Hypothalamus (tissue), 51 donors: ENCODE measurements around the gene GABRG3.

Experiments used
- DNase-seq, 51 donors: peaks; one replicate each; lab custom pipeline; 2025; lab: John Stamatoyannopoulos, UW

GABRG3 gene

DNA sequence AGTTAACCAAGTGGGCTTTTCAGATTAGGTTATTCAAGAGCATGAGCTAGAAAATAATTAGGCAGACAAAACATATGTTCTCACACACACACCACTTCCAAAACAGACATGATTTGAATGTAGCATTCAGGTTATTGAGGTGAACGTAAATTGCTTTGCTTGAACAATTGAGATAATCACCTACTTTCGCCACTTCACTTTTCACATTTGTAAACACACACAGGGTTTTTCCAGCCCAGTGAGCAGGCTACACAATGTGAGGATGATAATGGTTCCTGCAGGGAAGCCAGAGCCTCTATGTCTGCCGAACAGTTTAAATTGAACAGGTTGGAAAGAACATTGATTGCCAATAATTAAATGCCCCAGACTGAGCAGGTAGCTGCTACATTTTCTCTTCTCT is 567.3 kb downstream of the GABRG3 start:
- DNase-seq = no peak

DNA sequence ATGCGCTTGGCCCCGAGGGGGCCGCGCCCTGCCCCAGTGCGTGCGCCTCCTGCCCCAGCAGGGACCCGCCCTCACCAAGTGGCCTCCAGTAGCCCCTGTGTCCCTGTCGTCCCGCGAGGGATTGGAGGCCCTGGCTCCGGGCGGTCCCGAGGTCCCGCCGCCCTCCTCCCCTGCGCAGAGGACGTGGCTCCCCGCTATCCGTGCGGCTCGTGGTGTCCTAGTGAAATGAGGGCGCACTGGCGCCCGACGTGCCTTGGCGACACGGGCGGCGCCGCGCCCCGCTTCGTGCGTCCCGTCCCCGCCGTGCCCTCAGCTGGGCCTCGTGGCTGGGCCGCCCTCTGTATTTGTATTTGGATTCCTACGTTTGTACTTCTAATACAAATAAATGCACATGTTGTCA is 570.6 kb downstream of the GABRG3 start:
- DNase-seq = no peak

DNA sequence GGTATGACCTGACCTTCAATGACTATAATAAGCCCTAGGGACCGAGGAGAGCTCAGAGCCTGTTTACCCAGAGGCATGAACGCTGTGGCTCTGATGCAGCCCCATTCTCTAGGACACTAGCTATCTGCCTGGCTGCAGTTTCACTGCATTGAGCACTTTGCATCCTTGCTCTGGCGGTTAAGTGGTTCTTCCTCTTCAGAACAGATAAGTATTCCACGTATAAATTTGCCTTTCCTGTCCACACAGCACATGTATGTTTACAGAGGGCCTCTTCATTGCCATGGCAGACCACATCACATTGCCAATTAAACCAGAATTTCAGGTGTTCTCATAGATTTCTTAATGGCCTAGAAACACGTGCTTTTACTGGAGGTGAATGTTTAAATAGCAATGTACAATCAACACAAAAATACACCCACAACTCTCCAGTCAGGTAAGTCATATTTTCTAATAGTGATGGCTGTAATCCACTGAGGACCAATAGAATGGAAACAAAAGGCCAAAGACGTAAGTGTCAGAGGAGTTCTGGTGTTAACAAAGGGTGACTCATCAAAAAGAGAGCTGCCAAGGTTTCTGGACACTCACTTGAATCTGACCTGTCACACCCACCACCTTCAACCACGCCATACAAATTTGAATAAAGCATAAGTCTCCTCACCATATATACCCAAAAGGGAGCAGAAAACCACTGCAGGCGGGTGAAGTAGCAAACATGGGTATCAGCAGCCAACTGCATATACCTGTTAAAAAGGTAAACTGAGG is 574.7 kb downstream of the GABRG3 start:
- no peak for DNase-seq

DNA sequence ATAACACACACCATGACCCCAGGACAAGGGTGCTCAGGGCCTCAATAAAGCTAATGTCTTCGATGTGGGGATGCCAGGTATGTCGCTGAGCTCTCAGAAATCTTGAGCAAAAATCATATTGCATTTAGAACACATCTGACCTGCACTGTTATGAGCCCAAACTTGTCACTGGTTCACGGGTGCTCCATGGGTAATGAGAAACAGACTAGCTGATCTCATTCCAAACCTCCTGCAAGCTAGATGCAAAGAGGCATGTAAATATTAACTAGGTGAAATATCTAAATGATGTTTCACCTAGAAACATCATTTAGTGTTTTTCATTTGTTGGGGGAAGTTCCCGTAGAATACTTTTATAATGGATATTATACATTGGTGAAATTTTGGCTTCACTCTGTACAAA is 578.8 kb downstream of the GABRG3 start:
- no peak for DNase-seq

DNA sequence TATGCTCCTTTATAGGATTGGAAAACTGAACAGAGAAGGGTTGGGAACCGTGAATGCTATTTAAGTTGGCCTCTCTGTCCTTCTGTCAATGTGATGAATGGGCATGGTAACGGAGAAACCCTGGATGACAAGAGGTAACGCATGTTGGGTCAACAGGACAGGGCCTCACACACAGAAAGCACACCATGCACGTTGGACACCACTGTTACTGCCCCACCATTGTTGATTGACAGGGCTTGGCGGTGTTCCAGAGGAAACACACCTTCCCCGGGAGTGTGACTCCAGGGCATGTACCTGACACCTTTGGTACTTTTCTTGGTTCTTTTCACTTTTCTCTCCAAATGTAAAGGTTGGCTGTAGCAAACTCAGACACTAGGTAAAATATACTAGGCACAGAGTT is 579.7 kb downstream of the GABRG3 start:
- DNase-seq = no peak

DNA sequence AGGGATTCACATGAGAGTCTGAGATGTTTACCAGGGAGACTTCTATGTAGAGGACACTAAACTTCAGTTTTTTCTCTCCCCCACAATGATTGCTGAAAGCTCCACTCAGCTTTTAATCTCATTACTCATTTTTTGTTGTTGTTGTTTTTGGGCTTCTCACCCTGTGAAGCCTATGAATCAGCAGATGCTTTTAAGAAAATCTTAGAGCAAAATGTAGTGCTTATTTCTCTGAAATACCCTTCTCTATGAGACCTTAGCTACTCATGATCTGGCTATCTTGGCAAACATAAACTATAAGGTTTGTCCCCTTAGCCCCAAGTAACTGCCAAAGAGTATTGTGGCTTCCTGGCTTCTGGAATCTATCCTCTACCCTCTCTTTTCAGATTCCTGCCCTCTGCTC is 590.8 kb downstream of the GABRG3 start:
- no peak for DNase-seq

DNA sequence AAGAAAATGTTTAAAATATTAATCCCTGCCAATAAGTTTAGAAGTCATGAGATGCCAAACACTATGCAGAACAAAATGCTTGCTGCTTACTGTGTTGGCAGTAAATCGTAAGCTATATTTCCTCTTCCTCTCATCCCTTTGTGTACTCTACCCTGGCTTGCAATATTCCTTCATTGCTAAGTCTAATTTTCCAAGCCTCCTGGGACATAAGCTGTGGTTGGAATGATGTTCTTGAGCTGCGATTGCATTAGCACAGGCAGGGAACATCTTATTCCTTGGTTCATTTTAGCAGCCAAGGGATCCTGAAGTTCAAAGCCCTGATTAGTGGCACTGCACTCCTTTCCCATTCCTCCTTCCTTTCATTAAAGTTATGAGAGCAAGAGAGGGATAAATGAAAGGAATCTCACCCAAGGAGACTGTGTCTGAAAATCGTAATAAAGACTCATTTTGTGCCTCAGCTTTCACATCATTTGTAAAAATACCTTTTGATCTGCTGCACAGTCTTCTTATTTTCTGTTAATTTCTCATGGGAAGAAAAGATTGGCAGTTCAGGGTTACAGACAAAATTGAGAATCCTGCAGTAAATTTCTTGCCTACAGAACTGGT is 592.9 kb downstream of the GABRG3 start:
- no peak for DNase-seq

DNA sequence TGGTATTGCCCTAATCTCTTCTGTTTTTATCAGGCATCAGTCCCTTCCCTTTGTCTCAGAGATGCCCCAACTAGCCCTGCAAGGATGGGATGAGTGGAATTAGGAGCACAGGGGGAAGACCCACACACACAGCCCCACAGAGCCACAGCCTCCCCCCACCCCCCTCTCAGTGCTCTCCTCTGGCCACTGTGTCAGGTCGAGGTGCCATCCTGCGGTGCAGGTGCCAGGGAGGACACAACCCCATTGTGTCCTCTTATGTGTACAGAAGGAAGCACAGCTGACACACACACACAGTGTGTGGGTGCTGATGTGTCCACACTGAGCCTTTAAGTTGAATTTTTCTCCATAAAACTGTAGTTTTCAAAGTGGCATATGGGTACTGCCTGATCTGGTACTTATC is 593.7 kb downstream of the GABRG3 start:
- no peak for DNase-seq

DNA sequence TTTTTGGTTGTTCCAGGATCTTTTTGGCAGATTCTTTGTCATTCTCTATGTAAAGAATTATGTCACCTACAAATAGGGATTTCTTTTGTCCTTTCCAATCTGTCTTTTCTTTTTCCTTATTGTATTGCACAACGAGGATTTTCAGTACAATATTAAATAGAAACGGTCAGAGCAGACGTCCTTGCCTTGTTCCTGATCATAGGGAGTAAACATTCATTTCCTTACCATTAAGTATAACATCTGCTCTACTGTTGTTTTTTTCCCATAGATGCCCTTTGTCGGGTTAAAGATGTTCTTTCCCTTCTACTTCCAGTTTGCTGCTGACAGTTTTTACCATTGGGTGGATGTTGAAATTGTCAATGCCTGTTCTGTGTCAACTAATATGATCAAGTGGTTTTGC is 599.8 kb downstream of the GABRG3 start:
- DNase-seq = no peak

DNA sequence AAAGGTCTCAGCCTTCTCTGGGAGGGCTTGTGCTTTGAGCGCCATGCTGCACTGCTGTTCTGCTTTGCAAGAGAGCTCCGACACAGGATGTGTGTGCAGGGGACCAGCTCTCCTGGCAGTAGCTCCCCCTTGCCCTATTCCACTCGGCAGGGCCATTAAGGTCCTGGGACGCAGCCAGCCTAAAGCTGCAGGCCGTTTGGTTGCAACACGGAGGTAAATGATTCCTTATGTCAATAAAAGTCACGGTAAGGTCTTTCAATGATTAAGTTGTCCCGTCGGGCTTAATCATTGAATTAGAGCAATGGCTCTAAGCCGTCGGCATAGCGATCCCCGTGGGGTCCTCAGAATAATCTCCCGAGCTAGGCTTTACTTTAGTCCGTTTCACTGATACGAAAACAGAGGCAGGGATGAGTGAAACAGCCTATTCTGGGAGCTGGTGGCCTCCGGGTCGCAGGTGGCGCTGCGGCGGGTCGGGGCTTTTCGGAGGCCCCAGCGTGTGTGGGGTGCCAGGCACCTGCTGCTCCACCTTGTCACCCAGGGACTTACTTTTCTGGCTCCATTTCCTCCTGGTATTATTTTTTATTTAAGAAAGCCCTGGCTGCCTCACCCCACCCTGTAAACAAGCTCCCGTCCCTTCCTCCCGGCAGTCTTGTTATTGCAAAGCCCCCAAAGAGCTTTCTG is 603.0 kb downstream of the GABRG3 start:
- DNase-seq = no peak

DNA sequence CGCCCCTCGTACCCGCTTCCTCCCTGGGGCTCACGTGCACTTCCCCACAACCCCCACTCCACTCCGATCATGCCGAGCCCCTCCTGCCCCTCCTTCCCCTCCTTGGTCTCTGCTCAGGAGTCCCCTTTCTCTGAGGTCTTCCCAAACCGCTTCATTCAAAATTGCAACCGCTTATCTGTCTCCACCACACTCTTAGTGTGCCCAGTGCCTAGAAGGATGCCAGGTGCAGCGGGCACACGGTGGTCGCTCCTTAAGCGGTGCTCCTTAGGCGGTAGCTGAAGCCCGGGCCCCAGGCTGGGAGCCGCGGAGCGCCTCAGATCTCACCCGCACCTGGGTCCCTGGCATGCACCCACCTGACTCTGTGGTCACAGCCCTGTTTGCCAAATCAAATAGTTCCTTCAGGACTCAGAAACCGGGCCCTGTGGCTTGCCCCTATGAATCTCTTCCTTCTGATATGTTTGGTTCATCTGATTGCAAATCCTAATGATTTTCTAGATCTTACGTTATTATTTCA is 603.6 kb downstream of the GABRG3 start:
- no peak for DNase-seq

DNA sequence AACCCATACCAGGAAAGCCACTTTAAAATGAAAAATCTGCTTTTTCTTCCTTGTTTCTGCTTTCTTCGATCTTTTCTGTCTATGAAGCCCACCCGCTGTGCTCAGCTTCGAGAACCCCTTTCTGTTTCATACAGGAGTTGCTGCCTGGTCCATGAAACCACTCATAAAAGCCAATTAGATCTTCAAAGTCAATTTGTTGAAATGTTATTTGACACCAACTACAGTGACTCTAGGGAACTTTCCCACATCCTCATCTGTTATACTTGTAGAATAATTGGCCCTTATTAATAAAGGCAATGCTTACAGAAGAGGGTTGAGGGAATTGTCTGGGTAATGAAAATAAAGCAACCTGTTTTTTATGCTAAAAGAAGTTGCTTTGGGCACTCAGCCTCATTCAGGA is 604.5 kb downstream of the GABRG3 start:
- no peak for DNase-seq

DNA sequence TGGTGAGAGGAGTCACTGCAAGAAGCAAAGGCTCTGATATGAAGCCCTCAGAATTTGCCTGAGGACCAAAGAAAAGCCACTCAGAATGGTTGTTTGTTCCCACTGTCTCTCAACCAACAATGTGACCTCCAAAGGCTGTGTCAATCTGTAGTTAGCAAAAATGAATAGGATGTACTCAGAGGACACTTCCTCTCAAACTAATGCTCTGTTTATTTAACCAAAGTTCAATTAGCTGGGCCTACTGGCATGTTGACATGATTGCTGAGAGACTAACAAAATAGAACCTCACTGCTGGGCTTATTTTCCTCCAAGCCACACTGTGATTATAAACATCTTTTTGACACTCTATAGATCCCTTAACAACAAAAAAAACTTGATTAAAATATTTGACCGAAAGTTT is 605.6 kb downstream of the GABRG3 start:
- no peak for DNase-seq

DNA sequence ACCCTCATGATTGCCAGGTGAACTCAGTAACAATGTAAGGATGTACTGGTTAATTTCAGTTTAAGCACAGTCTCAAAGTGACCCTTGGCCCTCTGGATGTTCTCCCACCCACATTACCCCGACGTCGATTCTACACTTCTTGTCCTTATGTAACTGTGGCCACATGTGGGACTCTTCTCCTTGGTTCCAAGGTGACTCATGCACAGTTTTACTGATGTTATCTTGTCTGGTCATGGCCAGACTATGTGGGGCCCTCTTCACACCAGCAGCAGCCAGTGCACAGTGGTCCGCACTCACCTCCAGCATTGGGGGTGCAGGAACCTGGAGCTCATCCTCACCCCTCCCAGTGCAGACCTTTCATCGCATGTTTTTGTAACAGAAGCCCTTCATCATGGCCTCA is 608.8 kb downstream of the GABRG3 start:
- no peak for DNase-seq

DNA sequence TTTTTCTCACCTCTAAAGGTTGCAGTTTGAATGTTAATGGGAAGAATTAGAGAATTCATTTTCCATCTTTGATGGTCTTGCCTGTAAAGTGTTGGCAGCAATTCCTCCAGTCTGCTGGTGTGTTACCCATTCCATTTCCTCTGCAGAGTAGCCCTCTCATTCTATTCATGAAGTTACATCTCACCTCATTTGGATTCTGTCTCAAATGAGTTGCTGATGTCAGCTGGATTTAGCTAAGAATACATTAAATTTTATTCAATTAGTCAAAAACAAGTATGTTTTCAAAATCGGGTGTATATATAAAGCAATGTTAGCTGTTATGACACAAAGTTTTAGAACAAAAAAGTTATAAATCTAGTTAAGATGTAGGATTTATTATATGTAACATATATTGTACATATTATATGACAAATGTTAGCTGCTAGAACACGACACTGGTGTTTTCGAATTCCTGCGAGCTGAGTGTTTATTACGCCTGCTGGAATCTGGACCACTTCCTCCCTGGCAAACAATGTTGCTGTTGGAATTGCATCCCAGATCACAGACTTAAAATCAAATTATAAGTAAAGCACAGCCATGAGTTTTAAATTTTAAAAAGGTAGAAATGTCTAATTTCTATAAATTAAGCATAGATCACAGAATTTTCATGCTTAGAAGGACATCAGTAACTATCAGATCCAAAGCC is 611.9 kb downstream of the GABRG3 start:
- DNase-seq = no peak

DNA sequence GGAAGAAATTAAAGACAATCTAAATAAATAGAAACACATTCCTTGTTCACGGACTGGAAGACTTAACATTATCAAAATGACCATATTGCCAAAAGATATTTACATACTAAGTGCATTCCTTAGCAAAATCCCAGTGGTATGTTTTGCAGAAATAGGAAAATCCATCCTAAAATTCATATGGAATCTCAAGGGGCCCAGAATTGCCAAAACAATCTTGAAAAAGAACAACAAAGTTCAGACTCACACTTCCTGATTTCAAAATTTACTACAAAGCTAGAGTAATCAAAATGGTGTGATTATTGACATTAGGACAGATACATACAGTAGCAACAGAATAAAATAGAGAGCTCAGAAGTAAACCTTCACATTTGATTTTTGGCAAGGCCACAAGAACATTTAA is 612.7 kb downstream of the GABRG3 start:
- DNase-seq = no peak

DNA sequence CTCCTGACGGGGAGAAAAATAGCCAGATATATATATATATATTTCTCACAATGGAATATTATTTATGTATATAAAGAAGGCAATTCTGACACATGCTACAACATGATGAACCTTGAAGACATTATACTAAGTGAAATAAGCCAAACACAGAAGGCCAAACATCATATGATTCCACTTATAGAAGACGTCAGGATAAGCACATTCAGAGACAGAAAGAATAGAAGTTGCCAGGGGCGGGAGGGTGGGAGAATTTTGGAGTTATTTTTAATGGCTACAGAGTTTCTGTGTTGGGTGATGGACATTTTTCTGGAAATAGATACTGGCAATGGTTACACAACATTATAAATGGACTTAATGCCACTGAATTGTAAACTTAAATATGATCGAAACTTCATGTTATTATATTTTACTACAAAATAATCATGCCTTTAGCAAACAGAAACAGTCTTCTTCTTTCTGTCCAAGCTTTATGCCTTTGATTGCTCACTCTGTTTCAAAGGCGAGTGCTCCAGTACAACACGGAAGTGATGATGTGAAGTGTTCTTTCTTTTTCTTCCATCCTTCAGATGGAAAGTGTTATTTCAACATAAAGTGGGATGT is 614.2 kb downstream of the GABRG3 start:
- no peak for DNase-seq

DNA sequence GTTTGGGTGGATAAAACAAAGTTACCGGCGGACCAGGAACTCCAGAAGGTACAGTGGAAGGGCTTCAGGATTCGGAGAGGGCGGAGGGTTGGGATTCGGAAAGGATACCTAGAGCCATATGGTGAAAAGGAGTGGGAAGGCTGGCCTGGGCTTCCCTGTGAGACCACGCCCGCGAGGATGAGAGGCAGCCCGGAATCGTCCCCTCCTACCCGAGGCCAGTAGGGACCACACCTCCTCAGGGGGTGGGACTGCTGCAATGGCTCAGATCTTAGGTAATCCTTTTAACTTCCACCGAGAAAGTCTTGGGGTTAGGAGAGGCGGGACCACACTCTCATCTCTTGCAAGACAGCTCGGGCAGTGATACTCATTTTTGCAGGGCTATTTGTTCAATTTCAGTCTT is 616.8 kb downstream of the GABRG3 start:
- no peak for DNase-seq

DNA sequence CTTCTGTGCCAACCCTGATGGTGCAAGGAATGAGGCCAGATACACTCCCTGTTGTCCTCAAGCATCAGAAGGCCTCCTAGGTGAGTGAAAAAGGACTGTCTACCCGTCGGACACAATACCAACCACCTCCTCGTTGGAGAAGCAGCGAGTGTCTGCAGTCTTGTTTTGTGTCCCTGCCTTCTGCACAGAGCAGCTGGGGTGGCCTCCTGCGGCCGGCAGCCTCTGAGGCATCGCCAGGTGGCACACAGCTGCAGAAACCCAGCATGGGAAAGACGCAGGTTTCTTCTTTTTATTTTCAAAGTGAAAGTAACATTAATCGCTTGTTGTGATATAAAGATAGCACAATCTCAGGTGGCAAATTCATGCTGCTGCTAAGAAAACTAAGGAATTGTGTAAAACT is 618.3 kb downstream of the GABRG3 start:
- no peak for DNase-seq

DNA sequence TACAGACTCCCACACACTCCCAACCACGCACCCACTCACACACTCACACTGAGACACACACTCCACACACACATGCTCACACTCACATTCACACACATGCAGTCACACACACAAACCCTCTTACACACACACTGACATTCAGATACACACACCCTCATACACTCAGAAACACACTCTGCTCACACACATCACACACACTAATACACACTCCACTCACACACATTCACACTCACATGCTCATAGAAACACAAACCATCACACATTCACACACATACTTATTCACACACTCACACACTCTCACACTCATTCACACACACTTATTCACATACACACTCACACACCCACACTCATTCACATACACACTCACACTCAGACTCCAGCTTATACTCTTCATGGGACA is 618.8 kb downstream of the GABRG3 start:
- DNase-seq = no peak
